Measurements from ENCODE around the gene CAMK2D.

CAMK2D gene

GRCh38 chr4:113447061-113447460, 314.5 kb downstream of the CAMK2D start:
- no peak for DNase-seq (ENCODE audit: low read depth in 1 of 2, low spot score in 1 of 2)

GRCh38 chr4:113446019-113446418, 315.5 kb downstream of the CAMK2D start:
- DNase-seq (ENCODE audit: low read depth in 1 of 2, low spot score in 1 of 2) = no peak

- no peak for DNase-seq (ENCODE audit: low read depth in 1 of 2, low spot score in 1 of 2)
These were observed 316.3 kb downstream of the CAMK2D start for GRCh38 chr4:113445286-113445685.

GRCh38 chr4:113444386-113444785, 317.2 kb downstream of the CAMK2D start:
- no peak for DNase-seq (ENCODE audit: low read depth in 1 of 2, low spot score in 1 of 2)

GRCh38 chr4:113442826-113443225, 318.7 kb downstream of the CAMK2D start:
- DNase-seq (ENCODE audit: low read depth in 1 of 2, low spot score in 1 of 2) = no peak

GRCh38 chr4:113440371-113440770, 321.2 kb downstream of the CAMK2D start:
- no peak for DNase-seq (ENCODE audit: low read depth in 1 of 2, low spot score in 1 of 2)

- no peak for DNase-seq (ENCODE audit: low read depth in 1 of 2, low spot score in 1 of 2)
These were observed 322.9 kb downstream of the CAMK2D start for GRCh38 chr4:113438596-113438995.

- no peak for DNase-seq (ENCODE audit: low read depth in 1 of 2, low spot score in 1 of 2)
These were observed 324.4 kb downstream of the CAMK2D start for GRCh38 chr4:113437129-113437528.

GRCh38 chr4:113436360-113436759, 325.2 kb downstream of the CAMK2D start:
- no peak for DNase-seq (ENCODE audit: low read depth in 1 of 2, low spot score in 1 of 2)

GRCh38 chr4:113435893-113436292, 325.6 kb downstream of the CAMK2D start:
- no peak for DNase-seq (ENCODE audit: low read depth in 1 of 2, low spot score in 1 of 2)

- DNase-seq (ENCODE audit: low read depth in 1 of 2, low spot score in 1 of 2) = no peak
These were observed 327.3 kb downstream of the CAMK2D start for GRCh38 chr4:113434247-113434587.

GRCh38 chr4:113433536-113434246, 327.8 kb downstream of the CAMK2D start:
- DNase-seq (ENCODE audit: low read depth in 1 of 2, low spot score in 1 of 2) = no peak

GRCh38 chr4:113433116-113433515, 328.4 kb downstream of the CAMK2D start:
- no peak for DNase-seq (ENCODE audit: low read depth in 1 of 2, low spot score in 1 of 2)

- no peak for DNase-seq (ENCODE audit: low read depth in 1 of 2, low spot score in 1 of 2)
These were observed 337.9 kb downstream of the CAMK2D start for GRCh38 chr4:113423631-113424030.

- DNase-seq (ENCODE audit: low read depth in 1 of 2, low spot score in 1 of 2) = no peak
These were observed 340.6 kb downstream of the CAMK2D start for GRCh38 chr4:113420938-113421337.

- DNase-seq (ENCODE audit: low read depth in 1 of 2, low spot score in 1 of 2) = no peak
These were observed 341.9 kb downstream of the CAMK2D start for GRCh38 chr4:113419631-113420030.

GRCh38 chr4:113411496-113411938, 350.0 kb downstream of the CAMK2D start:
- no peak for DNase-seq (ENCODE audit: low read depth in 1 of 2, low spot score in 1 of 2)

GRCh38 chr4:113410686-113411085, 350.9 kb downstream of the CAMK2D start:
- DNase-seq (ENCODE audit: low read depth in 1 of 2, low spot score in 1 of 2) = no peak

GRCh38 chr4:113409181-113409580, 352.4 kb downstream of the CAMK2D start:
- no peak for DNase-seq (ENCODE audit: low read depth in 1 of 2, low spot score in 1 of 2)

- no peak for DNase-seq (ENCODE audit: low read depth in 1 of 2, low spot score in 1 of 2)
These were observed 354.1 kb downstream of the CAMK2D start for GRCh38 chr4:113407409-113407808.

GRCh38 chr4:113406723-113407016, 354.9 kb downstream of the CAMK2D start:
- DNase-seq (ENCODE audit: low read depth in 1 of 2, low spot score in 1 of 2) = no peak

- no peak for DNase-seq (ENCODE audit: low read depth in 1 of 2, low spot score in 1 of 2)
These were observed 355.4 kb downstream of the CAMK2D start for GRCh38 chr4:113405874-113406722.

- DNase-seq (ENCODE audit: low read depth in 1 of 2, low spot score in 1 of 2) = no peak
These were observed 356.7 kb downstream of the CAMK2D start for GRCh38 chr4:113404841-113405240.

Data from activated T-helper 1 cell treated with anti-CD3 and anti-CD28 coated beads, Interleukin-2, amount 50 U/mL, for 16 hours (primary cell).